HG02759 (cell line): ENCODE results near the gene BSG.
"Not testable (repeated sequence)": the region's sequence is repeated elsewhere in the genome, so short reads cannot be mapped to it uniquely, and the experiment has no call there.

ENCODE experiments used
- ATAC-seq: cut with Tn5 transposase; IDR thresholded peaks from one replicate; pipeline ENCODE4 v1.9.1; 2021; ENCODE audit warnings: mild to moderate bottlenecking, moderate library complexity; ENCODE audit not compliant: unreplicated experiment

Gene BSG

GRCh38 chr19:585146-585545, 12.8 kb downstream of the BSG start:
- ATAC-seq: not testable (repeated sequence)

GRCh38 chr19:585551-586110, 13.2 kb downstream of the BSG start:
- ATAC-seq: no peak

GRCh38 chr19:588093-588740, 15.8 kb downstream of the BSG start:
- ATAC-seq: no peak

GRCh38 chr19:588741-589692, 16.6 kb downstream of the BSG start:
- ATAC-seq: no peak

- no peak for ATAC-seq
These were observed 17.4 kb downstream of the BSG start, which contains the start of gene HCN2 for GRCh38 chr19:589693-590395. Gene HCN2 (plus strand): TSS chr19:589881. CDS start chr19:589946, 65 bp downstream.

GRCh38 chr19:590396-590745, 18.0 kb downstream of the BSG start:
- no peak for ATAC-seq

- no peak for ATAC-seq
These were observed 18.3 kb downstream of the BSG start for GRCh38 chr19:590750-591098.

GRCh38 chr19:591099-591958, 18.9 kb downstream of the BSG start:
- no peak for ATAC-seq

GRCh38 chr19:592101-592500, 19.7 kb downstream of the BSG start:
- no peak for ATAC-seq

GRCh38 chr19:593055-593454, 20.7 kb downstream of the BSG start:
- ATAC-seq: no peak

- no peak for ATAC-seq
These were observed 21.1 kb downstream of the BSG start for GRCh38 chr19:593505-593904.

GRCh38 chr19:594265-594870, 22.0 kb downstream of the BSG start:
- ATAC-seq: no peak

GRCh38 chr19:595326-596262, 23.2 kb downstream of the BSG start:
- ATAC-seq: no peak

GRCh38 chr19:596263-596655, 23.9 kb downstream of the BSG start:
- ATAC-seq: no peak

- ATAC-seq: no peak
These were observed 25.3 kb downstream of the BSG start for GRCh38 chr19:597406-598315.

- ATAC-seq: no peak
These were observed 28.9 kb downstream of the BSG start for GRCh38 chr19:601310-601709.

- no peak for ATAC-seq
These were observed 29.4 kb downstream of the BSG start for GRCh38 chr19:601790-602189.
